ENCODE results near the gene ZNF784. TPM values are rescaled to one million over a fixed set of nuclear protein-coding genes. Genes with fewer than 3 reads are reported as not detected.

ZNF784 gene
- total and polyA plus RNA-seq, 2 of the 13 experiments (the other 11 are each of a cell fraction or from before 2014, with no cell fraction given): 4.1 to 4.2 TPM

DNA sequence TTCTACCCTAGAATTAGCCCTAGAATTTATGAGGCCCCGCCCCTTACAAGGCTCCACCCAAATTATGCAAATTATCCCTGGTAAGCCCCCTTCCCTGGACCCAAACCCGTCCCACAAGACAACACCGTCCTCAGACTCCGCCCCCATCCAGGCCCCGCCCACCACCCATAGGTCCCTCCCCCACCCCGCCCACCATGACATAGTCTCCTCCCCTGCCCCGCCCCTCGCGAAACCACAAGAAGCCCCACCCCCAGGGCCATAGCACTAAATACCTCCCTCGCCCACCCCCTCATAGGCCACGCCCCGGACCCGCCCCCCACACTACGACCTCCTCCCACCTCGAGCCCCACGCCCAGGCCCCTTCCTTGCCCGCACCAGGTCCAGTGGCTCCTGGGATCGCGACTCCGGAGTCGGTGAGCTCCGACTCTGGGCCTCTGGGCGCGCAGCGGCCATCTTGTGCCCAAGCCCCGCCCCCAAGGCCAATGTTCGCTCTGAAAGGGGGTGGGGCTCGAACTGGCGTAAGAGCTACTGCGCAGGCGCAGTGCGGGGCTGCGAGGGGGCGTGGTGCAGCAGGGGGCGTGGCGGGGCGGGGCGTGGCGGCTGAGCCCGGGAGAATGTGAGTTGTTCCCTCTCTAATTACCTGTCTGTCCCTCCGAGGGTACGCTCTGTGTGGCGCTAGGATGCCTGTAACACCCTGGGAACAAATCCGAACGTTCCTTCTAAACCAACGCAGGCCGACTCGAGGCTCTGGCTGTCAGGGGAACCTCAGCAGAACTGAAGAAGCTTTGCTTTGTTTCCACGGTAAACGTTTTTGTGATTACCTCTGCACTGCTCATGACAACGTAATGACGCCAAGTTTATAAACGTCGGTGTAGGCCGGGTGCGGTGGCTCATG lies at the start of gene ZNF784 (continued):
- no peak for TF ChIP-seq HOXA7 (CRISPR knock-in tag; IDR thresholded peaks at IDR 0.05)
- TF ChIP-seq CBX1 (IDR thresholded peaks at IDR 0.05; ENCODE audit: low read depth): no peak
- TF ChIP-seq ZC3H4 (CRISPR knock-in tag; IDR thresholded peaks at IDR 0.05; ENCODE audit: borderline replicate concordance): no peak
- no peak for TF ChIP-seq CCAR2 (optimal IDR thresholded peaks at IDR 0.05; ENCODE audit: low read depth, low read length)
- no peak for TF ChIP-seq SIN3B (IDR thresholded peaks at IDR 0.05; ENCODE audit: low read length)
- TF ChIP-seq, protein P1, sequence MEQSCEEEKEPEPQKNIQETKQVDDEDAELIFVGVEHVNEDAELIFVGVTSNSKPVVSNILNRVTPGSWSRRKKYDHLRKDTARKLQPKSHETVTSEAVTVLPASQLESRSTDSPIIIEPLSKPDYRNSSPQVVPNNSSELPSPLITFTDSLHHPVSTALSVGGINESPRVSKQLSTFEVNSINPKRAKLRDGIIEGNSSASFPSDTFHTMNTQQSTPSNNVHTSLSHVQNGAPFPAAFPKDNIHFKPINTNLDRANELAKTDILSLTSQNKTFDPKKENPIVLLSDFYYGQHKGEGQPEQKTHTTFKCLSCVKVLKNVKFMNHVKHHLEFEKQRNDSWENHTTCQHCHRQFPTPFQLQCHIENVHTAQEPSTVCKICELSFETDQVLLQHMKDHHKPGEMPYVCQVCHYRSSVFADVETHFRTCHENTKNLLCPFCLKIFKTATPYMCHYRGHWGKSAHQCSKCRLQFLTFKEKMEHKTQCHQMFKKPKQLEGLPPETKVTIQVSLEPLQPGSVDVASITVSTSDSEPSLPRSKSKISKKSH (CRISPR knock-in tag; IDR thresholded peaks at IDR 0.05; ENCODE audit: borderline replicate concordance): no peak
- TF ChIP-seq, protein P2, sequence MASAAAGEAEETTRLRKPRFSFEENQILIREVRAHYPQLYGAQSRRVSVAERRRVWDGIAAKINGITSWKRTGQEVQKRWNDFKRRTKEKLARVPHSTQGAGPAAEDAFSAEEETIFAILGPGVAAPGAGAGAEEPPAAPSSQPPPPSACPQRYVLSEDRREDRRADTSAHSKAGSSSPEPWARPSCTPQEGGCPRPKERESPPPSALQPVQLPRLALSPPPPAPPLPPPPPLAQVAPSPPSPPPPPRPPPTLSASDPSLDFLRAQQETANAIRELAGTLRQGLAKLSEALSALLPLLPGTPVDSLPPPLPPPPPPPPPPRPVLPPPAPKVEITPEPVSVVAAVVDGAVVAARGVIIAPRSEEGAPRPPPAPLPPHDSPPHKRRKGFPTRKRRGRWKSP (CRISPR knock-in tag; IDR thresholded peaks at IDR 0.05): no peak; the same call in 1 of the 2 replicates
- no peak for TF ChIP-seq ZNF20 (CRISPR knock-in tag; IDR thresholded peaks at IDR 0.05)
- TF ChIP-seq ARHGAP35 (CRISPR knock-in tag; IDR thresholded peaks at IDR 0.05; ENCODE audit: borderline replicate concordance): no peak
- TF ChIP-seq MAZ (IDR thresholded peaks at IDR 0.05; ENCODE audit: borderline replicate concordance, low read depth, low read length): peak; percentile 32; the same call in 1 of the 2 replicates
- peak; percentile 43; the same call in 1 of the 2 replicates for TF ChIP-seq MAZ (CRISPR knock-in tag; IDR thresholded peaks at IDR 0.05; ENCODE audit: low read depth)
- TF ChIP-seq EEA1 (CRISPR knock-in tag; IDR thresholded peaks at IDR 0.05; ENCODE audit: borderline replicate concordance): no peak
- 0 out of 2 replicates have a peak, but pooled peaks have one; percentile 16 for TF ChIP-seq ZNF777 (CRISPR knock-in tag; IDR thresholded peaks at IDR 0.05)
- TF ChIP-seq SRF (IDR thresholded peaks at IDR 0.05; ENCODE audit: low read depth, low read length): no peak
- no peak for TF ChIP-seq MBD4 (IDR thresholded peaks at IDR 0.05; ENCODE audit: borderline replicate concordance, low read length)
- no peak; the same call in 1 of the 2 replicates for TF ChIP-seq MYC (CRISPR knock-in tag; IDR thresholded peaks at IDR 0.05; ENCODE audit: borderline replicate concordance)
- TF ChIP-seq ZNF879 (CRISPR knock-in tag; IDR thresholded peaks at IDR 0.05): no peak
- TF ChIP-seq, protein P3, sequence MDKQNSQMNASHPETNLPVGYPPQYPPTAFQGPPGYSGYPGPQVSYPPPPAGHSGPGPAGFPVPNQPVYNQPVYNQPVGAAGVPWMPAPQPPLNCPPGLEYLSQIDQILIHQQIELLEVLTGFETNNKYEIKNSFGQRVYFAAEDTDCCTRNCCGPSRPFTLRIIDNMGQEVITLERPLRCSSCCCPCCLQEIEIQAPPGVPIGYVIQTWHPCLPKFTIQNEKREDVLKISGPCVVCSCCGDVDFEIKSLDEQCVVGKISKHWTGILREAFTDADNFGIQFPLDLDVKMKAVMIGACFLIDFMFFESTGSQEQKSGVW (CRISPR knock-in tag; IDR thresholded peaks at IDR 0.05; ENCODE audit: borderline replicate concordance): no peak
- TF ChIP-seq SMC3 (IDR thresholded peaks at IDR 0.05; ENCODE audit: low read length): no peak
- peak; percentile 65; the same call in 1 of the 2 replicates for TF ChIP-seq ZNF891 (CRISPR knock-in tag; IDR thresholded peaks at IDR 0.05)
- TF ChIP-seq ZNF124 (CRISPR knock-in tag; IDR thresholded peaks at IDR 0.05): no peak
- TF ChIP-seq XBP1 (CRISPR knock-in tag; IDR thresholded peaks at IDR 0.05): no peak
- TF ChIP-seq ZNF329 (CRISPR knock-in tag; IDR thresholded peaks at IDR 0.05; ENCODE audit: low read depth): 0 out of 2 replicates have a peak, but pooled peaks have one; percentile 21
- TF ChIP-seq, protein P4, sequence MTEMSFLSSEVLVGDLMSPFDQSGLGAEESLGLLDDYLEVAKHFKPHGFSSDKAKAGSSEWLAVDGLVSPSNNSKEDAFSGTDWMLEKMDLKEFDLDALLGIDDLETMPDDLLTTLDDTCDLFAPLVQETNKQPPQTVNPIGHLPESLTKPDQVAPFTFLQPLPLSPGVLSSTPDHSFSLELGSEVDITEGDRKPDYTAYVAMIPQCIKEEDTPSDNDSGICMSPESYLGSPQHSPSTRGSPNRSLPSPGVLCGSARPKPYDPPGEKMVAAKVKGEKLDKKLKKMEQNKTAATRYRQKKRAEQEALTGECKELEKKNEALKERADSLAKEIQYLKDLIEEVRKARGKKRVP (CRISPR knock-in tag; IDR thresholded peaks at IDR 0.05): no peak
- TF ChIP-seq, protein P5, sequence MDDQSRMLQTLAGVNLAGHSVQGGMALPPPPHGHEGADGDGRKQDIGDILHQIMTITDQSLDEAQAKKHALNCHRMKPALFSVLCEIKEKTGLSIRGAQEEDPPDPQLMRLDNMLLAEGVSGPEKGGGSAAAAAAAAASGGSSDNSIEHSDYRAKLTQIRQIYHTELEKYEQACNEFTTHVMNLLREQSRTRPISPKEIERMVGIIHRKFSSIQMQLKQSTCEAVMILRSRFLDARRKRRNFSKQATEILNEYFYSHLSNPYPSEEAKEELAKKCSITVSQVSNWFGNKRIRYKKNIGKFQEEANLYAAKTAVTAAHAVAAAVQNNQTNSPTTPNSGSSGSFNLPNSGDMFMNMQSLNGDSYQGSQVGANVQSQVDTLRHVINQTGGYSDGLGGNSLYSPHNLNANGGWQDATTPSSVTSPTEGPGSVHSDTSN (CRISPR knock-in tag; IDR thresholded peaks at IDR 0.05; ENCODE audit: borderline replicate concordance): no peak

Measured in HepG2 (cell line).